GM10266 (cell line): ENCODE data around the gene FOXF1.

Experiments
- DNase-seq: peaks from one replicate; pipeline ENCODE4 v3.0.0; 2012; ENCODE audit errors: extremely low spot score
- TF ChIP-seq, protein P1 (sequence below): IDR thresholded peaks from 2 replicates; pipeline ENCODE4 v1.5.1; 2012; ENCODE audit warnings: mild to moderate bottlenecking, low read depth; ENCODE audit not compliant: control insufficient read depth, insufficient read depth; ENCODE audit errors: missing control alignments

Gene FOXF1

DNA sequence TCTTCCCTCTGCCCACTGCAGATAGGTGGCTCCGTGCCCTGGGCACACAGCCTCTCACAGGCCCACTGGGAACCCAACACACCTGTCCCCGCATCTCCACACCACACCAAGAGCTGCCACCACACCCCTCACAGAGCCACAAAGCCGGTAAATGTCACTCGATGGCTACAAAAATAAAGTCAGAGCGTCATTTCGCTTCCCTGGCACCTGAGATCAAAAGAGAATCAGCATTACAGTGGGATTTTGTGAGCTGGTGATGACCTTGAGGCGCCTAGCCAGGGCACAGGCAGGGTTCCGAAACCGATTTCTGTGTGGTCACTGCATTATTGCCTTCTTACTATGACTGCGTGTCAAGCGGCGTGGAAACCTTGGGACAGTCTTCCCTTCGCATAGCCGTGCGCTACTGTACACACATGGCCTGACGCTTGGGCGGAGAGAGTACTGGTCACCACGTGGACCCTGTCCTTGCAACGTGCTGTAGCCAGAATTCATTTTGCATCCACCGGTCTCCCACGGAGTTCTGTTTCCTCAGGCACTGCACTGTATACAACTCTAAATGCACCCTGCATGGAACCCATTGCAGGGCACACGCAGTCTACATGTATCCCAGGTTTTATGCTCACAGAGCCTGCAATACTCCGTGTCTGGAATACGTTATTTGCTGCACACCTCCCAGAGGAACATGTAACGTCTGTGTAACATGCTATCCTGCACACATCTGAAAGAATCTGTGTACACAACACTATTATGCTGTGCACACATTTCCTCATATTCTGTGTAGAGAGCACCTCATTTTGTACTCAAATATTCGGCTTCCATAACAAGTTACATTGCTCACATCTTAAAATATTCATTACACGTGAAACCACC is 5.8 kb upstream of the FOXF1 start:
- TF ChIP-seq, protein P1, sequence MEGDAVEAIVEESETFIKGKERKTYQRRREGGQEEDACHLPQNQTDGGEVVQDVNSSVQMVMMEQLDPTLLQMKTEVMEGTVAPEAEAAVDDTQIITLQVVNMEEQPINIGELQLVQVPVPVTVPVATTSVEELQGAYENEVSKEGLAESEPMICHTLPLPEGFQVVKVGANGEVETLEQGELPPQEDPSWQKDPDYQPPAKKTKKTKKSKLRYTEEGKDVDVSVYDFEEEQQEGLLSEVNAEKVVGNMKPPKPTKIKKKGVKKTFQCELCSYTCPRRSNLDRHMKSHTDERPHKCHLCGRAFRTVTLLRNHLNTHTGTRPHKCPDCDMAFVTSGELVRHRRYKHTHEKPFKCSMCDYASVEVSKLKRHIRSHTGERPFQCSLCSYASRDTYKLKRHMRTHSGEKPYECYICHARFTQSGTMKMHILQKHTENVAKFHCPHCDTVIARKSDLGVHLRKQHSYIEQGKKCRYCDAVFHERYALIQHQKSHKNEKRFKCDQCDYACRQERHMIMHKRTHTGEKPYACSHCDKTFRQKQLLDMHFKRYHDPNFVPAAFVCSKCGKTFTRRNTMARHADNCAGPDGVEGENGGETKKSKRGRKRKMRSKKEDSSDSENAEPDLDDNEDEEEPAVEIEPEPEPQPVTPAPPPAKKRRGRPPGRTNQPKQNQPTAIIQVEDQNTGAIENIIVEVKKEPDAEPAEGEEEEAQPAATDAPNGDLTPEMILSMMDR, result no peak
- DNase-seq, result no peak

DNA sequence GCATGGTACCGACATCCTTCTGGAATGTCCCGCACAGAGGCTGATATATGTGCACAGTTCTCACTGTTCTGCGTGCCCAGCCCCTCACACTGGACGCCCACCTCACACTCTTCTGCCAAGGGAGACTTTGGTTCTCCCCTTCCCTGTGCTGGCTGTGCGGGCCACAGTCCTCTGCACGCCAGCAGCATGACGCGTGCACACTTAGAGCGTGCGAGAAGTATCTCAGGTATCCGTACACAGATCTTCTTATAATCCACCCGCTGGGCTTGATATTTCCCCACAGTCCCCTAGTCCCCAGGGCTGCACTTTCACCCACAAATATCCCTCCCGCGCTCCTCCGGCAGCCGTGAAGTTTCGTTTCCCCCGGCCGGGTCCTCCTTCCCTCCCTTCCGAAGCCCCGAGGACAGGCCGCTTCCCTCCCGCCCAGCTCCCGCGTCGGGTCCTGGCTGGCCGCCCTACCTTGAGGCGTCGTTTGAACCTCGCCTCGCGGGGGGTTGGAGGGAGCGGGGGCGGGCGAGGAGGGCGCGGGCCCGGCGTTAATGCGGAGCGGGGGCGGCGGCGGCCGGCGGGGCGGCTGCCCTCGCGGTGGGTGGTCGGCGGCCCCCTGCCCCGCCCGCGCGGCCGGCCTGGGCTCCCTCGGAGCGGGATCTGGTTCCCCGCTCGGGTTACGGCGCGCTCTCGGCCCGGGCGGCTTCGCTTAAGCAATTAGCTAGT is 5.0 kb upstream of the FOXF1 start:
- no peak for DNase-seq
- TF ChIP-seq, protein P1, result no peak

DNA sequence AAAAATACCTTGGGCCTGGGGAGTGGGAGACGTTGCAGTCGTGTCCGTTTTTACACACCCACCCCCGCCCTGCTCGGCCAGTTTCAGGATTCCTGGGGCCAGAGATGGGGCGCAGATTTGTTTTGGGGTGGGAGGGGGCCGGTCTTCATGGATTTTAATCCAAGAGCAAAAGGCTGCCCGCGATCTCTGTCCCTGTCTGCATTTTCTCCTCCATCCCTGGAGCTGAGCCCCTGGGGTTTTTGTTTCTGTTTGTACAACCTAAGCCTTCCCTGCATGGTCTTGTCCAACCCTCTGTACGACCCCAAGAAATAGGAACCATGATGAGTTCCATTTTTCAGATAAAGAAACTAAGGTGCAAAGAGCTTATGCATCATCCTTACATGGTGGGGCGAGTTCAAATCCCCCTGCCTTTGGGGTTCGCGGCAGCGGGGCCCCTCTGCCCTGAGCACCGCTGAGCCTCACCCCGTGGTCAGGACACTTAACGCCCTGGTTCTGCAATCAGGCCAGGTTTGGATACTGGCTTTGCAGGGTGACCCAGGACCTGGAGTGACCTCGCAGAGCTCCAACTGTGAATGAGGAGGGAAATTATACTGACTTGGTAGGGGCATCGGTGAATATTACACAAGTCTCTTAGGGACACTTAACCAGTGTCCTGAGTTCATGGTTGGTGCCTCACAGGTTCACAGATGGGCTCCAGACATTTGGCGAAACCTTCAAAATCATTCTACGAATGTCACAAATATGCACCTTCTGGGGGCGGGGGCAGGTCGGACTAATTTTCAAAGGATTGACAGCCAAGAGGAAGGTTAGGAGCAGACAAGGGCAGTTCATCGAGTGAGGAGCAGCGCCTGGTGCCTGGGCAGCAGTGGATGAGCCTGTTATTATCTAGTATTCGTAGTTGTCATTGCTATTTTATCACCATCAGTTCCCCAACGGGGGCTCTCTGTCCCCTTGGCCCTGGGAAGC is 4.1 kb upstream of the FOXF1 start:
- no peak for DNase-seq
- TF ChIP-seq, protein P1, result no peak

- DNase-seq, result no peak
- TF ChIP-seq, protein P1, result no peak
These were observed 2.9 kb upstream of the FOXF1 start for GRCh38 chr16:86507173-86508027.

DNA sequence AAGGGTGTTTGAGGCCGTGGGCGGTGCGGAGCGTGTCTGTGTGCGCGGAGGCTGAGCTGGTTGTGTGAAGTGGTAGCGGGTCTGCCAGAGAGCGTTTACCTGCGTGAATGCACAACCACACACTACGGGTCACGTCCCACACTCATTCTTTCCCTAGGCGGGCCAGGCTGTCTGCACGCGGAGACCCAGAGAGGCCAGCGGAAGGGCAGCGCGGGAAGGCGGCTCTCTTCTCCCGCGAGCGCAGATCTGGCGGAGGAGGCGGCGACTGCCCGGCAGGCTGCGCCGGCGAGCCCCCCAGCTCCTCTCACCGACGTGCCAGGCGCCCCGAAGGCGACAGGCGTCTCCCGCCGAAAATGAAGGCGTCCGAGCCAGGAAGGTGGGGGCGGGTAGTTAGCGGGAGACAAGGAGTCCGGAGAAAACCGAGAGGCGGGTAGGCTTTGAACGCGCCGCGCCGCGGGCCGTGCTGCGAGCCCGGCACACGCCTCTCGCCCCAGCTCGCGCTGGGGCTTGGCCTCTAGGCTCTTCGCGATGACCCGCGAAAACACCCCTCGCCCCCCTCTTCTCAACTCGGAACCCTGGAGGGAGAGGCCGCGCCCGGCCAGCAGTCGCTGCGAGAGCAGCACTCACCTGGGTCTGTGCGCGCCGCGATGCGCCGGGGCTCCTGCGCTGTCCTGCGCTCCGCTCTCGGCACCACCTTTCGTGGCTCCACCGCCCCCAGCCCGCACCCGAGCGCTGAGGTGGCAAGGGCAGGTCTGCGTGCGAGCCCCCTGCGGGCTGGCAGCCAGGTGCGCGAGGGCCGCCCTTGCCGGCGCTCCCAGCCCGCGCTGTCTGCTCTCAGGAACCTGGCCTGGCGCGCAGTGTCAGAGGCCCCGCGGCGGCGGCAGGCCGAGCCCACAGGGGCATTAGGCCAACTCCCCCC is 2.0 kb upstream of the FOXF1 start:
- DNase-seq, result no peak
- TF ChIP-seq, protein P1, result no peak
